K562 (cell line): ENCODE measurements around the gene SOCS3. TPM values are rescaled to one million over a fixed set of nuclear protein-coding genes. Genes with fewer than 3 reads are reported as not detected.

Source experiments
- AFF4 ChIP-seq: sonication (generic); formaldehyde crosslinking; IDR thresholded peaks from 2 replicates; pipeline ENCODE4 v1.8.0; 2023; ENCODE audit warnings: mild to moderate bottlenecking, missing genetic modification reagents
- CBFA2T3 ChIP-seq: fragments of 450-650 bp; IDR thresholded peaks from 2 replicates; pipeline ENCODE4 v1.6.1; 2017
- CBX8 ChIP-seq: fragments of 200-600 bp; sonication (generic); IDR thresholded peaks from 2 replicates; pipeline ENCODE4 v1.6.1; 2012; ENCODE audit warnings: borderline replicate concordance, mixed run types, low read depth, mild to moderate bottlenecking, moderate library complexity, mixed read lengths, low read length, control low read depth, inconsistent platforms; ENCODE audit not compliant: poor library complexity, severe bottlenecking; ENCODE audit errors: extremely low read depth
- DACH1 ChIP-seq: fragments of 450-650 bp; IDR thresholded peaks from 2 replicates; pipeline ENCODE4 v1.6.1; 2018; ENCODE audit not compliant: partially characterized antibody
- ELF4 ChIP-seq: fragments of 450-650 bp; formaldehyde crosslinking; IDR thresholded peaks from 2 replicates; pipeline ENCODE4 v1.4.0; 2022; ENCODE audit warnings: missing genetic modification characterization
- EP400 ChIP-seq: fragments of 450-650 bp; IDR thresholded peaks from 2 replicates; pipeline ENCODE4 v1.6.1; 2017; ENCODE audit warnings: antibody characterized with exemption, mild to moderate bottlenecking, moderate library complexity
- ETV6 ChIP-seq, 3 experiments: fragments of 150-350 bp in 1 of 3; sonication (generic) in 1 of 3; formaldehyde crosslinking in 1 of 3; IDR thresholded peaks; 2 replicates each; pipeline versions ENCODE4 v1.6.1 to v1.8.0; 2014 to 2022; ENCODE audit warnings: borderline replicate concordance in 2 of 3, low read depth in 2 of 3, antibody characterized with exemption in 1 of 3, low read length in 1 of 3, mild to moderate bottlenecking in 1 of 3, missing genetic modification reagents in 1 of 3
- FOXA3 ChIP-seq, 2 experiments: fragments of 450-650 bp in 1 of 2; sonication (generic) in 1 of 2; formaldehyde crosslinking; IDR thresholded peaks in 1 of 2; conservative IDR thresholded peaks in 1 of 2; 2 replicates each; pipeline versions ENCODE4 v1.4.0 to v1.8.0; 2020 to 2022; ENCODE audit warnings: mild to moderate bottlenecking in 2 of 2, missing genetic modification reagents in 1 of 2
- MCM2 ChIP-seq: fragments of 450-650 bp; IDR thresholded peaks from 2 replicates; pipeline ENCODE4 v1.6.1; 2017; ENCODE audit warnings: low read depth, mild to moderate bottlenecking
- MXD1 ChIP-seq: fragments of 250-450 bp; sonication (Bioruptor Pico); IDR thresholded peaks from 2 replicates; pipeline ENCODE4 v1.8.0; 2021; ENCODE audit warnings: borderline replicate concordance, mild to moderate bottlenecking, moderate library complexity; ENCODE audit not compliant: poor library complexity, severe bottlenecking
- OTX1 ChIP-seq: fragments of 450-650 bp; formaldehyde crosslinking; IDR thresholded peaks from 2 replicates; pipeline ENCODE4 v1.4.0; 2022; ENCODE audit warnings: mild to moderate bottlenecking
- POLR3A ChIP-seq: IDR thresholded peaks from 2 replicates; pipeline ENCODE4 v1.6.1; 2011; ENCODE audit warnings: borderline replicate concordance, mild to moderate bottlenecking, moderate library complexity; ENCODE audit not compliant: insufficient read length, insufficient read depth; ENCODE audit errors: extremely low read depth
- SP2 ChIP-seq: IDR thresholded peaks from 2 replicates; pipeline ENCODE4 v1.6.1; 2011; ENCODE audit warnings: mild to moderate bottlenecking, low read depth, low read length, moderate library complexity; ENCODE audit not compliant: poor library complexity, severe bottlenecking; ENCODE audit errors: extremely low read depth
- ZNF217 ChIP-seq: sonication (generic); formaldehyde crosslinking; IDR thresholded peaks from 2 replicates; pipeline ENCODE4 v1.8.0; 2022; ENCODE audit warnings: mild to moderate bottlenecking, missing genetic modification reagents
- ZNF592 ChIP-seq: fragments of 450-650 bp; IDR thresholded peaks from 2 replicates; pipeline ENCODE4 v1.6.1; 2017; ENCODE audit warnings: antibody characterized with exemption, mild to moderate bottlenecking
- ZNF764 ChIP-seq: fragments of 250-450 bp; sonication (Bioruptor Pico); IDR thresholded peaks from 2 replicates; pipeline ENCODE4 v1.4.0; 2020; ENCODE audit warnings: low read depth, mild to moderate bottlenecking, moderate library complexity
- polyA plus RNA-seq, 8 experiments: library from polyadenylated mRNA; depleted of rRNA in 4 of 8; stranded (reverse) in 5 of 8; unstranded in 3 of 8; fragments of >200 nt; fragmentation: Nextera tagmentation in 2 of 8; fragmentation: Illumina TruSeq in 1 of 8; extraction: Ambion mirVana in 2 of 8; extraction: Trizol in 1 of 8; gene quantifications; 2 replicates each; pipeline versions ENCODE4 v1.2.1 to v1.2.3, GENCODE V29; 2011 to 2014; ENCODE audit warnings: inconsistent platforms in 1 of 8, missing spikeins in 1 of 8
- total RNA-seq, 7 experiments: library from RNA; depleted of rRNA in 6 of 7; stranded (reverse); fragments of >200 nt in 6 of 7; fragmentation: Illumina TruSeq in 2 of 7; extraction: Trizol in 2 of 7; gene quantifications; 2 replicates each; pipeline versions ENCODE4 v1.2.1 to v1.2.3, GENCODE V29; 2011 to 2021; ENCODE audit warnings: low replicate concordance in 1 of 7

Gene SOCS3
- total and polyA plus RNA-seq, 9 of the 15 experiments (the other 6 are each of a cell fraction or from before 2014, with no cell fraction given), result 0.56 to 38.9 (median 13.7) TPM

GRCh38 chr17:78315355-78316114 lies 44.3 kb downstream of the SOCS3 start (continued):
- TF ChIP-seq FOXA3 (CRISPR knock-in tag; conservative IDR thresholded peaks at IDR 0.05 in 1 of 2, IDR thresholded peaks at IDR 0.05 in 1 of 2) (peak; percentile 83 to 97), MXD1 (CRISPR knock-in tag) (no peak), DACH1 (no peak), ZNF592 (0 out of 2 replicates have a peak, but pooled peaks have one; percentile 42), ETV6 (IDR thresholded peaks at IDR 0.05; ENCODE audit: borderline replicate concordance in 1 of 2, low read depth in 2 of 2, low read length in 1 of 2) (no peak), ETV6 (CRISPR knock-in tag; IDR thresholded peaks at IDR 0.05; ENCODE audit: borderline replicate concordance) (no peak), AFF4 (no peak; the same call in 1 of the 2 replicates), EP400 (peak; percentile 63; the same call in 1 of the 2 replicates), ZNF217 (CRISPR knock-in tag) (no peak), OTX1 (0 out of 2 replicates have a peak, but pooled peaks have one; percentile 65), POLR3A (no peak), CBX8 (no peak), CBFA2T3 (peak; percentile 97), ELF4 (CRISPR knock-in tag) (peak; percentile 90), SP2 (no peak), ZNF764 (CRISPR knock-in tag) (no peak), MCM2 (no peak)
